AG09319 (cell line): ENCODE data around the gene ZNF688.

Experiments used
- DNase-seq: peaks from one replicate; pipeline ENCODE4 v3.0.0-alpha.2; 2010; ENCODE audit warnings: low read depth; ENCODE audit errors: extremely low read depth
- TF ChIP-seq, protein P1 (sequence below): IDR thresholded peaks from 2 replicates; pipeline ENCODE4 v1.5.1; 2011; ENCODE audit warnings: low read depth, mild to moderate bottlenecking, inconsistent platforms, low read length, moderate library complexity

The ZNF688 gene

DNA sequence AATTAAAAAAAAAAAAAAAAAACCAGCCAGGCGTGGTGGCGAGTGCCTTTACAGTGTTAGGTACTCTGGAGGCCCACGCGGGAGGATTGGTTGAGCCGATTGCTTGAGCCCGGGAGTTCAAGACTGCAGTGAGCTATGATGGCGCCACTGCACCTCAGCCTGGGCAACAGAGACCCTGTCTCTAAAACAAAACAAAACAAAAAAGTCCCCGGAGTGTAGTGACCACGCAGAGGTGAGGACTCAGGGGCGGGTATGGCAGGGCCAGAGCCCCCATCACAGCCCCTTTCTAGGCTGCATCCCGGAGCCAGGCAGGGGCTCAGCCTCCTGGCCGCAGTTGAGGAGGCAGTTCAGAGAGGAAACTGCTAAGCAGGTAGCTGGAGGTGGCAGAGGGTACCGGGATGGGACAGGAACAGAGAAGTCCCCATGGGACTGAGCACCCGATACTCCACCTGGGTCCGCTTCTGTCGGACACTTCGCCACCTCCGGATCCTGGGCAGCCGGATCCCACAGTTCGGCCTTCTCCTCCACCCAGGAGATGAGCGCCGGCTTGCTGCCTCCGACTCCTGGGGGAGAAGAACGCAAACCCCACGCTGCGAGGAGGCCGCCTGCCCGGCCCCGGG, 37.7 kb downstream of the ZNF688 start:
- no peak for DNase-seq
- TF ChIP-seq, protein P1, sequence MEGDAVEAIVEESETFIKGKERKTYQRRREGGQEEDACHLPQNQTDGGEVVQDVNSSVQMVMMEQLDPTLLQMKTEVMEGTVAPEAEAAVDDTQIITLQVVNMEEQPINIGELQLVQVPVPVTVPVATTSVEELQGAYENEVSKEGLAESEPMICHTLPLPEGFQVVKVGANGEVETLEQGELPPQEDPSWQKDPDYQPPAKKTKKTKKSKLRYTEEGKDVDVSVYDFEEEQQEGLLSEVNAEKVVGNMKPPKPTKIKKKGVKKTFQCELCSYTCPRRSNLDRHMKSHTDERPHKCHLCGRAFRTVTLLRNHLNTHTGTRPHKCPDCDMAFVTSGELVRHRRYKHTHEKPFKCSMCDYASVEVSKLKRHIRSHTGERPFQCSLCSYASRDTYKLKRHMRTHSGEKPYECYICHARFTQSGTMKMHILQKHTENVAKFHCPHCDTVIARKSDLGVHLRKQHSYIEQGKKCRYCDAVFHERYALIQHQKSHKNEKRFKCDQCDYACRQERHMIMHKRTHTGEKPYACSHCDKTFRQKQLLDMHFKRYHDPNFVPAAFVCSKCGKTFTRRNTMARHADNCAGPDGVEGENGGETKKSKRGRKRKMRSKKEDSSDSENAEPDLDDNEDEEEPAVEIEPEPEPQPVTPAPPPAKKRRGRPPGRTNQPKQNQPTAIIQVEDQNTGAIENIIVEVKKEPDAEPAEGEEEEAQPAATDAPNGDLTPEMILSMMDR = no peak

DNA sequence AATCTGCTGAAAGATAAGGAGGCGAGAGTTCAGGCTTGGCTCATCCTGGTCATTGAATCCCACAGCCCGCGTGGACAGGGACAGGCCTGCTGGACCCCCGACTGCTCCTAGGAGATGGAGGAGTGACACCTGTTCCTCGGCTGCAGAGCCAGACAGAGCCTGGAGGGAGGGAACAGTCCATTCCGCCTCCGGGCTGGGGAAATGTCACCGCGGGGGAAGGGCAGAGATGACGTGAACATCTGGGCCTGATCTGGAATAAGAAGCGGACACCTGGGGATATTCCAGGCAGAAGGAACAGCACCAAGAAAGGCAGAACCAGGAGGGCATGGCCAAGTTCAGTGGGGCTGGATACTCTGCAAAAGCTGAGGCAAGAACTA, 38.4 kb downstream of the ZNF688 start:
- DNase-seq = no peak
- TF ChIP-seq, protein P1 = no peak

DNA sequence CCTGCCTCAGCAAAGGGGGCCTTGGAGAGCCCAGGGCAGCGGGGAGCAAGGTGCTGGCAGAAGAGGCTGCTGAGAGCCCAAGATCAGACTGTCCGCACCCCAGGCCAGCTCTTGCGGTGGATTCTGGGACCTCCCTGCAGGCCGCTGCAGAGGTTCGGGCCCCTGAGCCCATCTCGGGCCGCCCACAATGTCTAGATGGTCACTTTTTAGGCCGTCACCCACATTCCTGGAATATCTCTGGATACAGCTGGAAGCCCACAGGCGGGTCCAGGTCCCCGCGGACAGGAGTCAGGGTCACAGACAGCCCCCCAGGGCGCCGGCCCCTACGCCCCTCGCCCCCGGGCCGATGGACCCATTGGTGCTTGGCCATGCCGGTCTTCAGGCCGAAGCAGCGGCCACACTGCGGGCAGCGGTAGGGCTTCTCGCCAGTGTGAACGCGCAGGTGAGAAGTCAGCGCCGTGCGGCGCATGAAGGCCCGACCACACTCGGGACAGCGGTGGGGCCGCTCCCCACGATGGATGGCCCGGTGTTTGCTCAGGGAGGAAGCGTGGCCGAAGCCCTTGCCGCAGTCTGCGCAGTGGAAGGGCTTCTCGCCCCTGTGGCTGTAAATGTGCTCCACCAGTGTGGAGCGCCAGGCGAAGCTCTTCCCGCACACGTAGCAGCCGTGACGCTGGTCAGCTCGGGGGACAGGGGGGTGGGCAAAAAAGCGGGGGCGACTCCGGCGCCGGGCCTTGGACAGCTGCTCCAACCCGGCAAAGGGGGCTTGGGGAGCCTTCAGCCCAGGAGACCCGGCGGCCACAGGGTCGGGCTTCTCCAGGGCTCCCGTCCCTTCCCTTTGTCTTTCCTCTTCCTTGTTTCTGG, 39.0 kb downstream of the ZNF688 start:
- DNase-seq = no peak
- TF ChIP-seq, protein P1 = no peak

DNA sequence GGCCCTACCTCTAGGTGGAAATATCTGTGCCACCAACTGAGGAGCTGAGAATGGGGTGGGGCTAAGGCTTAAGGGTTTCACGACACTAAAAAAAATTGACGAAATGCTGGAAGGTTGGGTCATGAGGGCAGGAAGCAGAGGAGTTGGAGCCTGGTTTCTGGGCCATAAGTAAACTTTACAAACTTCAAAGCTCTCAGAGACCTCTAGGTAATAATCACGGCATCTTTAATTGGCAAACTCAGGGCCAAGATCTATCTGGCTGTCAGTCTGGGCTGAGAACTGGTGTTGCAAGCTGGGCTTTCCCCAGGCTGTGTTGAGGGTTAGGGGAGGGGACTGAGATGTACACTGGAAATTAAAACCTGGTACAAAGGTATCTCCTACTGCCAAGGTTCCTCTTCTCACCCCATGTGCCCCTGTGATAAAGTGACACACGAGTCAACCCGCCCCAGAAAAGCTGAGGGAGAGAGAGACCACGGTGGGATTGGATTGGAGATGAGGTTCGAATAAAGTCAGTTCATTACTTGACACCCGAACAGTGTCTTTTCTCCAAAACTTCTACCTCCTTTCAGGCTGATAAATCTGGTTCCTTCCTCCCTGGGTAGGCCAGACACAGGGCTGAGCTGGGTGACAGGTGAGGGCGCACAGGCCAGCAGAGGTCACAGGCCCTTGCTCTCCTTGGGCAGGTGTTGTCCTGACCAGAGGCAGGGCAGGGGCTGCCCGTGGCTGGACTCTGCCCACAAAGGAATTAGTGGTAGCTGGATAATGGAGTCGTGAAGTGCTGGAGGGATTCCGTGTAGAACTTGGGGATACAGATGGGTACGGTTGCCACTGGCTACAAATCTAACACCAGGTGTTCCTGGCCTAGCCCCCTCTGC, 41.1 kb downstream of the ZNF688 start:
- TF ChIP-seq, protein P1 = no peak
- no peak for DNase-seq

DNA sequence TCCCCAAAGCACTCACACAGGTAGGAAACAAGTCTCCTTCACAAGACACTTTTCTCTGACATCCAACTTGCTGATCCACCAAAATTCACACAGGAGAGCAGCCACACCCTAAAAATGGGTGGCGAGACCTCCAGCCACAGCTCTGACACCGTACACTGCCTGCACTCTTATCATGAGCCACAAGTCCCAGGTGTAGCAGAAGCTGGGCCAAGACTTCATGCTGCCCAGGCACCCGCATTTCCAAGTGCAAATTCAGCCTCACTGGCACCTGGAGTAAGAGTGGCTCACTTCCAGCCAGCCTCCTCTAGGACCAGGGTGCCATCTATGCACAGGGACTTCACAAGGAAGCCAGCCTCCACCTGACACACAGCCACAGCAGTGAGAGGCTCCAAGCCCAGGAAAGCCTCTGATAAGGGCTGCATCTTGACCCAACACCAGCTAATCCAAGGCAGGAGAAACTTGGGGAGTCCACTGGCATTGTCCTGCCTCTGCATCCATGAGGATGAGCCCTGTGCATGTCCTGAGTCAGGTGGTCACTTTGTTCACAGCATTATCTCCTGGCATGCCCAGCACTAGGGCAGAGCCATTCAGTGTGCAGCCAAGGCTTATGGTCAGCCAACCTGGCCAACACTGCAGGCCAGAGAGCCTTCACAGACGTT, 42.6 kb downstream of the ZNF688 start:
- no peak for DNase-seq
- TF ChIP-seq, protein P1 = no peak

DNA sequence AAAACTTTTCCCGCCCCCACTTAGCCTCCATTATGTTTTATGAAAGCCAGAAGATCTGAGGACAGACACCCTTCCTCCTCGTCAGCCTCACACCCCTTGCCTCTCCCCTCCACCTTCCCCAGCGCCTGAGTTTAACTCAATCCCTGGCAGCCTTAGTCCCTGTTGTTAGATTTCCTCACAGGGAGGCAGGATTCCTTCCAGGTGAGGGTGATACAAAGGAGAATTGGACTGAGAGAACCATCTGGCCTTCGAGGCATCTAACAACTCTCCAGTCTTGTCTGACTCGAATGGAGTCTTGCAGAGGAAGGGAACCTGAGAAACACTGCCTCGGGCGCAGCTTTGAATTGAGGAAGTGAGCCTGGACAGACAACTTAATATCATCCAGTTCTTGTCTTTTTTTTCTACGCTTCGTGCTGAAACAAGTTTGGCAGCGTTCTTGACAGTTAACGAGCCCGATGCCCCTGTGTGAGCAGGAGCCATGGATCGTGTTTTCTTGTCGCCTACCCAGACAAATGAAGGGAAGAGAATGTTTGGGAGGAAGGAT, 43.8 kb downstream of the ZNF688 start:
- TF ChIP-seq, protein P1 = no peak
- no peak for DNase-seq
